HG02852 (cell line): ENCODE data around the gene GREB1L.

ENCODE experiments used
- ATAC-seq: cut with Tn5 transposase; IDR thresholded peaks from one replicate; pipeline ENCODE4 v1.9.1; 2021; ENCODE audit warnings: mild to moderate bottlenecking, moderate library complexity; ENCODE audit not compliant: unreplicated experiment

Gene GREB1L

DNA sequence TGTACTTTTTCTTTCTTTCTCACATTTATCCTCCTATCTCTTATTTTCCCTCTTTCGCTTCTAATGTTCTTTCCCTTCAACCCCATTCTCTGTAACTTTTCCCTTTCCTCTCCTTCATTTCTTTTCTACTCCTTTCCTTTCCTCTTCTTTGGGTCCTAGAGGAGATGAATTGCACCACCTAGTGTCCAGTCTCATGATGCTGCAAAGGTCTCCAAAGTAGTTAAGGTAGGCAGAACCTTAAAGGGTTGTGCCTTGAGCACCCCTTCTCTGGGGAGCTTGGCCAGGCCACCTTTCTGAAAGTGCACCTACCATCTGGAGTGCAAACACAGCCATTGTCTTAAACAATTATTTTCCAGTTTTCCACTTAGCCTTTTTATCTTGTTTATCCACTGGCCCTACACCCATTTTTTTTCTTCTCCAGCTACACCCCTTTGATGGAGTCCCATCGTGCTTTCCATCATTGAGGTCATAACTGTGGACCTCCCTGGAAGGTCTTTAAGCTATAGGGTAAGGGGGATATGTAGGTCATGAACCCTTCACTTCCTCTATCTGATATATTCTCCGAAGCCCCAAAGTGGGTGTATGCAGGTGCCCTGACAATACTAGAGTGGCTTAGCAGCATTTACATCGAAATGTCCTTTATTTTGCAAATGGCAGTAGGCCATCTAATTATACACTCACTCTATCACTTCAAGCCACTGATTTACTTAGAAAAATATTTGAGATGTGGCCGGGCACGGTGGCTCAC, 202.6 kb downstream of the GREB1L start:
- no peak for ATAC-seq

DNA sequence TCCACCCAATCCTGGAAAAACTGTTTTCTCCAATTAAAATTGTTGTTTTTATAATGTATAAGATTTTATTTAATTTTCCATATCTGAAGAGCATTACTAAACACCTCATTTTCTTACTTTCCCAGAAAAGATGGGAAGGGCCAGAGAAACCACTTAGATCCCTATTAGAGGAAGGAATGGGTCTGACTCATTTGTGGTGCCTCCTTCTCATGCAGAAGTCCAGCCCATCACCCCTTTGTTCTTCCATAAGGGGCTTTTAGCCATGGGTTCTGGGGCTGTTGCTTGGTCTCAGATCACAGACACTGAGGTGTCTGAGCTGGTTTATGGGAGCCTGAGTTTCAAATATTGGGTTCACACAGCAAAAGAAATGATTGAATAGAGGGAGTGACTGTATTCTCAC, 206.3 kb downstream of the GREB1L start:
- no peak for ATAC-seq

DNA sequence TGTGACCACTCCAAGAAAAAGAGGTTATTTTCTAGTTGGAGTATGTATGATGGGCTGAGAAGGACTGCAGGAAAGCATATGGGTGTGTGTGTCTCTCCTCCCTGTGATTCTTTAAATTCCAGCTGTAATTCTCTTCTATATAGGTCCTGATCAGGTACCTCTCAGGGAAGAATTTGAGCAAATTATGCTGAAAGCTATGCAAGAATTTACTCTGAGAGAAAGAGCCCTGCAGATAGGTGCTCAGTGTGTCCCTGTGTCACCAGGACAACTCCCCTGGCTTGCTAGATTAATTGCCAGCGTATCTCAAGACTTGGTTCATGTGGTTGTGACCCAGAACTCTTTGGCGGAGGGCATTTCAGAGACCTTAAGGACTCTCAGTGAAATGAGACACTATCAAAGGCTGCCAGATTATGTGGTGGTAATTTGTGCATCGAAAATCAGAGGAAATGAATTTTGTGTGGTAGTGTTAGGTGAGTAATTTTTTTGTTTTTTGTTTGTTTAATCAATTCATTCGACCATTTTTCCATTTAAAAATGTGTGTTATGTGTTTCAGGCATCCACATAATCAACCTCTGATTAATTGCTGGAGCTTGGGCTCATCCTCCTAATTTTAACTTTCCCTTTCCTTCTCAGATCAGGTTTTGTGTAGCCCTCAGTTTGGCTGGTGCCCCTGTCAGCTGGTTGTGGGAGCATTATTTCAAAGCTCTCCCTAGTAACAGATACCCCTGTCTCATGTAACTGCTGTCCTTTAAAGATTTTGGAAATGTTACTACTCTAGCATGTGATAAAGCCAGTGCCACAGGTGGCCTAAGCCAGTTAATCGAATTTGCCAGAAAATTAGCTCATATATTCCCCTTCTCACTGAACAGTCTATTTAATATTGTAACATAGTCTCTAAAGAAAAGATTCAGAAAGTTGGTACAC, 207.6 kb downstream of the GREB1L start:
- no peak for ATAC-seq

DNA sequence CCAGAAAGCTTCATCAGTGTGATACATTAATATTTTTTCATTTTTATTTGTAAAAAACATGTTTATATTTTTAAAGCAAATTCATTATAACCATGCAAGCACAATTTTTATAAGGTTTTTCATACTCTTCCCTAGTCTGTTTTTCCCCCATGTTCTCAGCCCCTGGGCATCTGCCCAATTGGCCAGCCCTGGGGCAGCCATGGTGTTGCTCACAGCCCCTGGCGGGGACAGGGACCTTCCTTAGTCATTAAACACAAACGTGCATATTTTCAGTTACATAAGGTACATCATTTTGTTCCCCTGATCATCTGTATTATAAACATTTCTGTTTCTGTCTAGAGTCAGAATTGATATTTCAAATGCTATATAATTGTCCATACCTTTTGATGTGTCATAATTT, 208.5 kb downstream of the GREB1L start:
- ATAC-seq: no peak

DNA sequence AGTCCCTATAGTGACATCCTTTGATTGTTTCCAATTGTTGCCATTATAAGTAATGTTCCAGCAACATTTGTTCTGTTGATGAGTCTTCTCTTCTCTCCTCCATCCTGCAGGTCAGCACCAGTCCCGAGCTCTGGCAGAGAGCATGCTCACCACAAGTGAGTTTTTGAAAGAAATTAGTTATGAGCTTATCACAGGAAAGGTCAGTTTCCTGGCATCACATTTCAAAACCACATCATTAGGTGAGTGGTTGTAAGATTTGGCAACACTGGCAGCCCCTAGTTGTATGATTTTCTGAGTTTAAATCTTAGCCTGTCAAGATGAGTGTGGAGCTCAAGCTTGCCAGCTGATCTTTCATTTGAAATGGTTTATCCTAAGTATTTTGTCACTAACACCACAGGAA, 208.9 kb downstream of the GREB1L start:
- no peak for ATAC-seq

DNA sequence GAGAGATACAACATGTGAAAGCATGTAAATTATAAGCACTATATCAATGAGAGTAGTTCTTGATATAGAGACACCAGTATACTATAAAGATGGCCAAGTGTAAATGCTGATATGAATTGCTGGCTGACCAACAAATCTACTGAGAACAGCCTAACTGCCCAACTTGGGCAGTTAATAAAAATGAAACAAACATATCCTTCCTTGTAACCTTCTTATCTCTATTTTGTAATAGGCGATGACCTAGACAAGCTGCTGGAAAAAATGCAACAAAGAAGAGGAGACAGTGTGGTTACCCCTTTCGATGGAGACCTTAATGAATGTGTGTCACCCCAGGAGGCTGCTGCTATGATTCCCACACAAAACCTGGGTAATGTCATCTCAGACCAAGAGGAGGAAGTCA, 209.8 kb downstream of the GREB1L start:
- no peak for ATAC-seq

DNA sequence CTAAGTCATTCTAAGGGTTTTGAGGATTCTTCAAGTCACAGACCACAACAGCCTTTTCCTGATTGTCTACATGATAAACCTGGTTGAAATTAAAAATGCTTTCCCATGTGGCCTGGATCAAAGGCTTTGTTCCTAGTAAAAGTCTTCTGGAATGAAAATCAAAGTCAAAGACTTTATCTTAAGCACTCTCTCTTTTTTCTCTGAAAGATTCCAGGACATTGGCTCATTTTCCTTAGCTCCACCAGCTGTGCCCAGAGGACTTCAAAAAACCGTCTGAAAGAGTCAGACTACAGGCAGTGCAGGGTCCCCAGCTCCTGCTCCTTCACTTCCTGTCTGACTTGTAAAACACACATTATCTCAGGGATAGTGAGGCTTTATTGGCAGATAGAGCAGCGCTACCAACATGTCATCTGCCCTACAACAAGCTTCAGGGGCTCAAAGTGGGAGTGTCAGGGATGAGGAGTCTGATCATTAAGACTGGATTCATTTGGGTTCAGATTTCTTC, 210.3 kb downstream of the GREB1L start:
- no peak for ATAC-seq

DNA sequence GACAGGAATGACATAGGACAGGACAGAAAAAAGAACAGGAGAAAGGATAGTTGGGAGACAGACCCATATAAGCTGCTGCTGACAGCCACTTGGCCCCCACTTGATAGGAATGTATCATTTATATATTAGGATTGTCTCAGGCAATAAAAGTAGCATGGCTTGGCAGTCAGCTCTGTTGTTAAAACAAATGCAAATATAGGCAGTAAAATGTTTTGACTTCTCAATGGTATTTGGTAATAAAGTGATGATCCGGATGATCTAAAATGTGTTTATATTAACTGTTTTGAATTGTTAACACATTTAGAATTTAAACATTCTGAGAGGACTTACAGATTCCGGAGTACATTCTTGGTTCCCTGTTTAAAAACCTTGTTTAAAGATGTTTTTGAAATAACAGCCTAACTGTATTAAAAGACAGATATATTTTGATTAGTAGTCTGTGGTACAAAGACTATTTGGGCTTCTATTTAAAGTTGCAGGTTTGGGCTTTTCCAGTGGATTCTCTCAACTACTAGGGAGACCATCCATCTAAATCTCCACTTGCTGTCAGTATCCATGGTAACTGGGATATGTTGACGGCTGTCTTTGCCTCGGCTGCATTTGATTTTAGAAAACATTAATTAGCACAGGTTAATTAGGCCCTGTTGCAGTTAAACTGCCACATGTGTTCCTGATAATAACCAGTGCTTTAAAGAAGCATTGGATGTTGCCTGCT, 210.9 kb downstream of the GREB1L start:
- ATAC-seq: no peak

DNA sequence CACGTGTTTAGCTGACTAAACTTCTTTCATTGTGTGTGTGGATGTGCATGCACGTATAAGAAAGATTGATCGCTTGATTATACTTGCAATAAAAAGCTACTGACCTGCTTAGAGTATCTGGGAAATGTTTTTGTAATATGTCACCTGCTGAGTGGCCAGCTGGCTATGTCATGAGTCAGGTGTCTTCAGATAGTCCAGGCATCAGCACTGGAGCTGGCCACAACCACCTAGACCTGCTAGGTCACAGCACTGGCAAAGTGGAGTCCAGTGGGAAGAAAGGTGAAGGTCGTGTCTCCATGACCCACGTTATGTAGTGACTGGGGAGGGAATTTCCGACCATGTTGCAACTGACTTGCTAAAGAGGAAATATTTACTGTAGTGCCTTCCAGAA, 211.5 kb downstream of the GREB1L start:
- no peak for ATAC-seq

DNA sequence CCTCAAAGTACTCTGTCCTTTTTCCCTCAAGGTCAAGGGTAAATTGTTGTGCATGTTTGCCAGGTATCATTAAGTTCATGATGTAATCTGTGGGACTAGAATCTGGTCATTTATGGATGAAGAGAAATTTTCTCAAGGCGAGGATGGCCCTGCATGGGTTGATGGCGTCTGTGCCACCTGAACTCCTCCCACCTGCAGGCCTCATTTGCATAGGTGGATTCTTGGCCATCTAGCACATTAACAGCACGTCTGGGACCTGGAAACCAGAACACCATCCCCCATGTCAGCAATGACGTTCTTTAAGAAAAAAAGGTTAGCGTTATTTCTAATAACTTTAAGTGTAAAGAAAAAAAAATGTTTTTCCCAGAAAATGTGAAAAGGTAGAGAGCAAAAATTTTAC, 212.7 kb downstream of the GREB1L start:
- ATAC-seq: no peak

DNA sequence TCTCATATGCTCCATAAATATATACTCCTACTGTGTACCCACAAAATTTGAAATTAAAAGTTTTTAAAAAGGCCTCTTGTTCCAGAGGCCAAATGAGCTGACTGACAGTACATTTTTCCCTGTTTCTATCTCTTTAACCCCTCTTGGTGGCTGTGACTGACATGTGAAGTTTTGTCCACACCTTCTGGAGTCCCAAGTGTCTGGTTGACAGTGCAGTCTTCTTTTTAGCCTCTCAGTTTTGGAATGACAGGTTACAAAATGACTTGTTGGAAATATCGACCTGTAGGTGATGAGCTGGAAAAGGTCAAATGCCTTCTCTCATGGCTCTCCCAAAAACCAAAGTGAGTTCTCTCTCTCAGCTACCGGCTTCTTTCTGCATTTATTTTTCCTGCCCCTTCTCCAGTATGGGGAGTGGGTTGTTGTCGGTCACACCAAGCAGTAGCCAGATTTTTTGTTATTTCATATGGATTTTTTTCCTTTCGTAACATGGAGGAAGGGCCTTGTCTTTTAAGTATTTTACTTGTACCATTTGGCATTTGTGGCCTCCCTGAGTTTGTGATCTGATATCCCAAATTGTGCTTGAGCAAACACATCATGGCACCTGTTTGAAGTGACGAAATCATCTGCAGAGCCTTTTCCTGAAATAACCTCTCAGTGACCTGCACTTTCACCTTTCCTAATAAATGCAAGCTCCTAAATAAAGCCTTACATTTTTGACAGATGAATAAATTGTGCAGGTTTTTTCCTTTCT, 214.6 kb downstream of the GREB1L start:
- no peak for ATAC-seq

DNA sequence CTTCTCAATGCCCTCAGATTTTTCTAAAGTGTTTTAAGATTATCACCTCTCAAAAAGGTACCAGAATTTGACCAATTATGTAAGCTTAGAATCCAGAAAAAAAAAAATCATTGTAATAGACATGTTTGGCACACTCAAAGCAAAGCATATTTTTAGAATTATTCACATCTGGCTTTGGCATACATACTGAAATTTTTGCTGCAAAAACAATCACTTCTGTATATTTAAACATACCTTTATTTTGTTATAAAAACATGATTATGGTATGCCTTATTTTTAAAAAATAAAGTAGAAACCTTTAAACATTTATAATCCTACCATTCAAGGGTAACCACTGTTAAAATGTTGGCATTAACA, 215.1 kb downstream of the GREB1L start:
- ATAC-seq: no peak

DNA sequence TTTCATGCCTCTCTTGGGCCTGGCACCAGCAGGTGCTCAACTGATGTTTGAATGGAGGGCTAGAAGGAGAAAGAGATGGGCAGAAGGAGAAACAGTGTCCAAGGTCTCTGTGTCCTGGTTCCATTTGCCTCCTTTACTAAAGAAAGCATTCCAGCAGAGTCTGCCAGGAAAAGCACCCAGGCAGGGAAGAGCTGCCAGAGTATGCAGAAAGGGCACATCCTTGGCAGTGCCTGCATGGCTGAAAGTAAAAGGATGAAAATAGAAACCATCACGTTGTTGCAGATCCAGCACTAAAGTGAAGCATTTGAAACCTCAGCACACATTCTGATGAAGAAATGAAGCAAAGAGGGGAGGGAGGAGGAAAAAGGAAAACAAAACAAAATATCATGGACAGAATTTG, 216.3 kb downstream of the GREB1L start:
- ATAC-seq: no peak

DNA sequence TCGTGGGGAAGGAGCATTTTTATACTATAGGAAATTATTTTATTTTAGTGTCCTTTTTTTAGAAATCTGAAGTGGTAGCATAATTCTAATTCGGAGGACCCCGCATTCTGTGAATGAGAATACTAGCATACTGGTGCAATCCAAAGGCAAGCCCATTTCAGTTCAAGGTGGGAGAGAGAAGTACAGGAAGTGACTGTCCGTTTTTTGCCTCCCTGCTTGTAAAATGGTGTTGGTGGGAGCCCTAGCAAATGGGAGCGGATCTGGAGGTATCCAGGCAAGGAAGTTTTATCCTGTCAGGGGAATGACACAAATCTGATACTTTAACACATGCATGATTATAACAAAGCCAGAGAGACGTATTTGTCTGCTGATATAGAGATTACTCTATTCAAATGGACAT, 216.8 kb downstream of the GREB1L start:
- ATAC-seq: no peak

DNA sequence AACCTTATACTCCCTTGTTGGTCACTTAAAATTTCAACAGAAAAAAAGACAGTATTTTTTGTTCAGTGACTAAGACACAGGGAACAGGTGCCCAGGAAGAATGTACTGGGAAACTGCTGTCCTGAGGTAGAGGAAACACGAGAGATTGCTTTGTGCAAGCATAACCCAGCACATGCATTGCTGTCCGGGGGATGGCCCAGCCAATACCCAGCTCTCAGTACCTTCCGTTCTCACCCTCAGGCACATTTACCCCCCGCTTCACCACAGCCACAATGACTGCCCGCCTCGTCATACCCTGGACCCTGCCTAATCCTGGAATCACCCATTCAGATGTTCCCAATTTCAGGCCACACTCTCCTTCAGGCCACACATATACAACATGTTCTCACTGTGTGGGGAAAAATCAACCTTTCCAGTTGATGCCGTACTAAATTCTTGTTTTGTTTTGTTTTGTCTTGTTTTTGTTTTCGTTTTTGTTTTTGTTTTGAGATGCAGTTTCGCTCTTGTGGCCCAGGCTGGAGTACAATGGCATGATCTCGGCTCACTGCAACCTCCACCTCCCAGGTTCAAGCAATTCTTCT, 217.8 kb downstream of the GREB1L start:
- no peak for ATAC-seq

DNA sequence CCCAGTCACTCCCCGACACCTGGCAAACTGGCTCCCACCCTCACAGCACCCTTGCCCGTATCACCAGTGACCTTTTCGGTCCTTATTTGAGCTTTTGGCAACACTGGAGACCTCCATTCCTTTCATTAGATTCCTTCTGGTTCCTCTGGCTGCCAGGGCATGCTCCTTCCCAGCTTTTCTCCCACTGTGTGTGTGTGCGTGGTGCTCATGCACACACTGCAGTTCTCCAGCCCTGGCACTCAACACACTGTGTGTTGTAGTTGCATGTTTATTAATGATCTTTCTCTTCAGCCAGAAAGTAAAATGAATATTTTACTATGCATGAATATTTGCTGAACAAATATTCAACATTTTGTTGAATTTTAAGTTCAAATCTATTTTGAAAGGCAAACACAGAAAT, 219.4 kb downstream of the GREB1L start:
- ATAC-seq: no peak

DNA sequence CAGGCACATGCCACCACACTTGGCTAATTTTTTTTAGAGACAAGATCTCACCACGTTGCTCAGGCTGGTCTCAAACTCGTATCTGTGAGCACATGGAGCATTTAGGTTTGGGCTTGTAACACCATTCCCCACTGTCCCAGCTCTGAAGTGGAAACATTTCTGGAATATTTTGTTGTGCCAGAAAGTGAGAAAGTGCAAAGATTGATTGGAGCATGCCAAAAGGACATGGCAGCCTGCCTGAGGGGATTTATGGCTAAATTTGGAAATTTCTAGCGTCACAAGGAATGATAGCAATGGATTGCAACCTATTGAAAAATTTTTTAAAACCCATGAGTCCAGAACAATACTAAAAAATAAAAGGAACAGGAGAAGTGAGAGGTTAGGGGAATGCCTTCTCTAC, 221.7 kb downstream of the GREB1L start:
- no peak for ATAC-seq

DNA sequence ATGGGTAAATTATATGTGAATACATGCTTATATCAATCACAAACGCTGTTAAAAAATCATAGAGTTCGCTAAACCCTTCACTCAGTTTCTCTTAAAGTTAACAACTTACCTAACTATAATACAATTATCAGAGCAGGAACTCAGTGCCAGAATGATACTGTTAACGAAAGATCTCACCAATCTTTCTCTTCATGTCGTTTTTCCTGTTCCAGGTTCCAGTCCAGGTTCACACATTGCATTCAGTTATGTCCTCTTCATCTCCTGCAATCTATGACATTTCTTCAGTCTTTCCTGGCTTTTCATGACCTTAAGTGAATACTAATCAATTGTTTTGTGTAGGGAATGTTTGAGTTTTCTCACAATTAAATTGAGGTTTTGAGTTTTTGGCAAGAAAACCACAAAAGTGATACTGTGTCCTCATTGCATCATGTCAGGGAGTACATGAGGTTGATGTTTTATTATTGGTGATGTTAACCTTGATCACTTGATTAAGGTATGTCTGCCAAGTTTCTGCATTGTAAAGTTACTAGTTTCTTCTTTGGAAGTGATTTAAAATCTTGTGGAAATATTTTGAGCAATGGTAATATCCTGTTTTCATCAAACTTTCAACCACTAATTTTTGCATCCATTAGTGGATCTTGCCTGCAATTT, 226.6 kb downstream of the GREB1L start:
- no peak for ATAC-seq

DNA sequence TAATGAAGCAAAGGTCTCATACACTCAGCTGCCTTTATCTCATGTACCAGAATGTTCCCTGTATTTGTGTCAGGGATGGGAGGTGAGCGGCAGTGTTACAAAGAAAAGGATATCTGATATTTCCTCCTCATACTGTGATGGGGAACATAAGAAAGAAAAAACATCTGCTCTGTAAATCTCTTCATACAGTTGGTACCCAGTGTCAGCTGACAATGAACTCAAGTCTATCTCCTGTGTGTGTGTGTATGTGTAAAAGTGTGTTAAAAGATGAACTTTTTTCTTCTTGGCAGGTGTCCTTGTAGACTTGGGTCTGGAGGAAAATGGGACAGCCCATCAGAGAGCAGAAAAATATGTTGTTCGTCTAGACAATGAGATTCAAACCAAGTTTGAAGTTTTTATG, 230.7 kb downstream of the GREB1L start:
- ATAC-seq: no peak

DNA sequence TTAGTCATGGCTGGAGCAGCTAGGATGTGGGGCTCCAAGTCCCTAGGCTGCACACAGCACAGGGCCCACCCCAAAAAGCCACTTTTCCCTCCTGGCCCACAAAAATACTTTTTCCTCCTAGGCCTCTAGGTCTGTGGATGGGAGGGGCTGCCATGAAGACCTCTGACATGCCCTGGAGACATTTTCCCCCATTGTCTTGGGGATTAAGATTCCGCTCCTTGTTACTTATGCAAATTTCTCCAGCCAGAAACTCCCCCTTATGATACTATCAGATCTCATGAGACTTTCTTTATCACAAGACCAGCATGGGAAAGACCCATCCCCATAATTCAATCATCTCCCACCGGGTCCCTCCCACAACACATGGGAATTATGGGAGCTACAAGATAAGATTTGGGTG, 232.6 kb downstream of the GREB1L start:
- no peak for ATAC-seq
